Right forelimb (tissue), 1 donor: Measurements from ENCODE around the gene FNTB.

ENCODE experiments used
- DNase-seq: peaks from one replicate; pipeline ENCODE4 v3.0.0-alpha.2; 2018

The FNTB gene

DNA sequence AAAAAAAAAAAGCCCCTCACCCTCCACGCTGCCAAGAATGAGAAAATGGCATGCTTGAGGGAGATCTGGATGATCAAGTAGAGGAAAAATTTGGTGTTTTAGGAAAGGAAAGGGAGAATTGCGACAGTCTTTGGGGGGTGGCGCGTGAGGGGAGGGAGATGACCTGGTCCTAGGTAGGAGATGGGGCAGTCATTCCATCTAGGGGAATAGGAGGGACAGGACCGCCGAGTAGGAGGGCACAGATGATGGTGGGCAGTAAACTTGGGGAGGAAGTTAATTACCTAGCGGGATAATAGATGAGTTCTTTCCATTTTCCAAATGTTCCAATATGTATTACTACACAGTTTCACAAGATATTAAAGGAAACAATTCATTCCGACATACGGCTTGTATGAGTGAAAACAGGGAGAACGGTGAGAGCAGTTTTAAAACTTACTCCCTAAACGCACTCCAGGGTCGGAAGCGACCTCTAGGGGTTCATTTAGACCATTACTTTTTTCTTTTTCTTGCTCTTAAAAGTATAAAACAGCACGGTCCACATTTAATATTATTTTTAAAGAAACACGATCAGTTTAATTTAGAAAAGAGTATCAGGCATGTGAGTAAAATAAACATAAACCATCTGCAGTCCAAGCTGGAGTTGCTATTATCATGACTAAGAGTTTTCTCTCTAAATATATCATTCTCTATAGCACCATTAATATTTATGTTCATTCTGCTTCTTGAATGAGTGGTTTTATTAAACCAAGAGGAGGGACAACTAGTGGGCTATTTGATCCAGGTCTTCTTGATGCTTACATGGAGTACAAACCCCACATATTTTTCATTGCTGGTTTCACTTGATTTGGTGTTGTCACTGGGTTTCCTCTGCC is 3.0 kb upstream of the FNTB start:
- no peak for DNase-seq

DNA sequence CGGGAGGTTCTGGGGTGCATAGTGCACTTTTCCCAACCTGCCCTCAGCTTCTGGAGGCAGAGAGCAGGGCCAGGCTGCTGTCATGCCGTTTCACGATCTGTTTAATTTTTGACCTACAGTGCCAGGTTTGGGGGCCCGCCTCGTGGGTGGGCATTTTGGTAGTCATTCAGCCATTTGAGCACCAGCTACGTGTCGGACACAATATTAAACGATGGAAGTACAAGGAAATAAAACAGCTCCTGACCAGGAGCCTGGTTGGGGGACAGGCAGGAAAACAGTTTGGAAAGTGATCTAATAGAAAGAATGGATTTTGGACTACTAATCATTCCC is 708 bp downstream of the FNTB start:
- DNase-seq, result no peak

- no peak for DNase-seq
These were observed 3.6 kb downstream of the FNTB start for GRCh38 chr14:64990296-64990695.

DNA sequence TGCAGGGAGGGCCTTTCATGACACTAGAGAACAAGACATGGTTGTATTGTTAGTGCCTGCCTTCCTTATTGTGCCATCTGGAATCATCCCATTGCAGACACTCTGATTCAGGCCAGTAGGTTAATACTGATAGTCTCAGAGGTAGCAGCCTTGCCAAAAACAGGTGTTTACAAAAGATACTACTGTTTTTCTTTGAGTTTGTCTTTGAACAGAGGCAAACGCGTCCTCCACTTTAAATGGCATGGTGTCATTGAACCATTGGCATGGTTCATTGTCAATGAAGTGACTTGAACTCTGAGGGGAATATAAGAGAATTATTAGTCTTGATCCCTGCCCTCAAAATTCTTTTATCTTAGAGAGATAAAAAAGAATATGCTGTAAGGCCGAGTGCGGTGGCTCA is 4.2 kb downstream of the FNTB start:
- DNase-seq, result no peak

- DNase-seq, result no peak
These were observed 5.7 kb downstream of the FNTB start for GRCh38 chr14:64992328-64992885.

GRCh38 chr14:64993266-64993930 is 6.7 kb downstream of the FNTB start:
- no peak for DNase-seq

- DNase-seq, result no peak
These were observed 7.8 kb downstream of the FNTB start for GRCh38 chr14:64994540-64994939.

DNA sequence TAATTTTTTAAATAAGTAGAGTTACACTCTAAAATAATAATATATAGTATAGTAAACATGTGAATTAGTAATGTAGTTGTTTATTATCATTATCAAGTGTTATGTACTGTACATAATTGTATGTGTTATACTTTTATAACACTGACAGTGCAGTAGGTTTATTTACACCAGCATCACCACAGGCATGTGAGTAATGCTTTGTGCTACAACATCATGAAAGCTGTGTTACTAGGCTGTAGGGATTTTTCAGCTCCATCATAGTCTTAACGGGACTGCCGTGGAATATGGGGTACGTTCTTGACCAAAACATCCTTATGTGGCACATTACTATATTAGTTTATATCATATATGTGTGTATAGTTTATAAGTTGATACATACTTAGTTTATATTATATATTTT is 8.6 kb downstream of the FNTB start:
- DNase-seq, result no peak

- no peak for DNase-seq
These were observed 10.6 kb downstream of the FNTB start for GRCh38 chr14:64997108-64997794.

DNA sequence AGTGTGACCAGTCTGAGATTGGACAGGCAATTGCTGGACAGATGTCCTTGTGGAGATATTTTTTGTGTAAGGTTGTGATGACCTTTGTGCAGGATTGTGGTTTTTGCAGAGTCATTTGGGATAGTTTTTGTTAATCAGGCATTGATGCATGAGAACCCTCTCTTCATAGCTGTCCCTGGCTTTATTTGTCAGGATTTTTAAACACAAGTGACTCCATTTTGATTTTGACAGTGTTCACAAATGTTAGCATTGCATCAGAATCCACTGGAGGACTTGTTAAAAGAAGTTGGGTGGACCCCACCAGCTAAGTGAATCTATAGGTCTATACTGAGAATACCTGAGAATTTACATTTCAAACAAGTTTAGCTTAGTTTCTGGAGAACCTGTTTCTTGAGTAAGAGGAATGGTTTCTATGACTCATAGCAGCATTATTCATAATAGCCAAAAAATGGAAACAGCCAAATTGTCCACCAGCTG is 11.8 kb downstream of the FNTB start:
- DNase-seq, result no peak

DNA sequence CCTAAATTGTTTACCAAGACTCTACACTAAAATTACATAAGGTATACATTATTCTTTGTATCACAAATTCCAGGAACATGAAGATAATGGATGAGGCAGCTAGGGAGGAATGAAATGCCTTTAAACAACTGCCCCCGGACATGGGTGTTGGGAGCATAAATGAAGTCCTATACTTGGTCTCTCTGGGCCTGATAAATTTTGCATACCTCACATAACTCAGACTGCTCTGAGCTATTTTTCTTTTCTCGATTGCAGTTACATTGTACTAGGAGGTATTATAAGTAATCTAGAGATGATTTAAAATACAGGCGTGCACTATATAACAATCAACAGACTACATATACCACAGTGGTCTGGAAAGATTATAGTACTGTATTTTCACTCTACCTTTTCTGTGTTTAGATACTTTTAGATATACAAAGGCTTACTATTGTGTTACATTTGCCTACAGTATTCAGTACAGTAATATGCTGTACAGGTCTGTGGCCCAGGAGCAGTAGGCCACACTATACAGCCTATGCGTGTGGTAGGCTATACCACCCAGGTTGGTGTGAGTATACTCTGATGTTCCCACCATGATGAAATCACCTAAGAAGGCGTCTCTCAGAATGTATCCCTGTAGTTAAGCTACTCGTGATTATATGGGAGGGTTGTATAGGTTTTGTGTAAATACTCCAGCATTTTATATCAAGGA is 14.3 kb downstream of the FNTB start:
- DNase-seq, result no peak

- no peak for DNase-seq
These were observed 15.0 kb downstream of the FNTB start for GRCh38 chr14:65001723-65002122.

GRCh38 chr14:65002586-65003210 is 16.0 kb downstream of the FNTB start:
- DNase-seq, result no peak

- DNase-seq, result no peak
These were observed 16.7 kb downstream of the FNTB start for GRCh38 chr14:65003394-65003793.

- no peak for DNase-seq
These were observed 19.6 kb downstream of the FNTB start for GRCh38 chr14:65006261-65006721.

DNA sequence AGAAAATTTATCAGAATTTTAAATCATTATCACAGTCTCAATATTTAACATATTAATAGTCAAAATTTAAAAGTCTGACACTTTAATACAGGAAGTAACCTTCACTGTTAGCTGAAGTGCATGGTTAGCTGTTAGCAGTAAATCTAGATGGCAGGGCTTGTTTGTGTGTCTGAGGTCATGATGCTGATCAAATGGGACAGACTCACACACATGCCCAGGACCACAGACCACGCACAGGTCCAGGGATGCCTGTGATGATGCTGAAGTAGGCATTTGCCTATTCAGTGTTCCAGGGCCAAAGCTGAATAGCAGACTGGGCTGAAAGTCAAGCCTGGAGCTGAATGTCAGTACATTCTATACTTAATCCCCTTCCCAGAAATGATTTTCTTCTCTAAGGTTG is 20.5 kb downstream of the FNTB start:
- DNase-seq, result no peak

DNA sequence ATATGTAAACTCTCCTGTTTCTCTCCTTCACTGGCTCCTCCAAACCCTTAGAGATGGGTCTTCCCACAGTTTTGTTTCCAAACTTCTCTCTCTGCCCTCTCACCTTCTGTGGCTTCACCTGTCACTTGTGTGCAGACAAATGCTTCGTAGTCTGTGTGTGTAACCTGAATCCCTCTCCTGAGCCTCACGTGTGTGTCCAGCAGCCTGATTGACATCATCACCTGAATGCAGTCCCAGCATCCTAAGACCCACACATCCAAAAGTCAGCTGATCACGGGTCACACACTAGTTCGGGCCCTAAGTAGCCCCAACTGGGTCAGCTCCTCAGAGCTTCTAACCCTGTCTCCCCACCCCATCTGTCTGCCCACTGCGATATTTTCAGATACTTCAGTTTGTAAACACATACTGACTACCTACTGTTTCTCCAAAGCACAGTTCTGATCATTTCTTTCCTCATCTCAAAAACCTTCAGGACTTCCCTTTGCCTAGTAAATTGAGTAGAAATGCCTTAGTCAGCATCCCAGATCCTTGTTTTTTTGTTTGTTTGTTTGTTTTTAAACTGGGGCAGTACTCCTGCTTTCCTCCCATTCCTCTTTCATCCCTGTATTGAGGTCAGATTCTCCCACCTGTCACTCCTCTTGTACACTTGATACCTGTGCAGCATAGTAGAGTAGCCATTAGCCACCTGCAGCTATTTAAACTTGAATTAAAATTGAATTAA is 23.7 kb downstream of the FNTB start:
- DNase-seq, result no peak

DNA sequence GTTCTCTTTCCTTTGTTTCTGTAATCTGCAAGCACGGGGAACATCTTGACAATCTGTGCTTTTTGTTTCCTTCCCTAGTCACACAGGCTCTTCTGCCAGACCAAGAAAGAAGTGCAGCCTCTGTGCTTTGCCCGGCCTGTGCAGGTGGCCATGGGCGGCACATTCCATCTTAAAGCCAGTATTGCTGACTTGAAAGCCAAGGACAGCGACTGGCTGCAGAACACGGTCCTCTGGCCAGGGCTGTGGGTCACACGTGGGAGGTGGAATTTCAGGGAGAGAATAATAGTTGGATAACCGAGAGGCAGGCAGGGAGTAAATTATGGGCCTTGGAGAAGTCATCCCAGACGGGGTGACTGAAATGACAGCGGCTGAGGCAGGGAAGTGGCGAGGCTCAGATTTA is 24.8 kb downstream of the FNTB start:
- no peak for DNase-seq

- DNase-seq, result no peak
These were observed 25.7 kb downstream of the FNTB start for GRCh38 chr14:65012353-65012752.

DNA sequence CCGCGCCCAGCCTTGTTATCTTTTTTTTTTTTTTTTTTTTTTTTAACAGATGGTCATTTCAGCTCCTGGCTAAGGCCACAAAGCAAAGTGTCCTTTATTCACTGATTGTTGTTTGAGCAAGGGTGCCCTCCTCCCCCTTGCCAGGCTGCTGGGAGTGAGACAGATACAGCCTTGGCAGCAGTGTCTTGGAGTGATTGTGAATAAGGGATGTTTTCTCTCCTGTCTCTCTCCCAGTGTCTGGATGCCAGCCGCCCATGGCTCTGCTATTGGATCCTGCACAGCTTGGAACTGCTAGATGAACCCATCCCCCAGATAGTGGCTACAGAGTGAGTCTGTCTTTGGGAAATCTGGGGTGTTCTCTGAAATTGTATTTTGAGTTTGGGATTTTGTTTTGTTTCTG is 28.7 kb downstream of the FNTB start:
- DNase-seq, result no peak

DNA sequence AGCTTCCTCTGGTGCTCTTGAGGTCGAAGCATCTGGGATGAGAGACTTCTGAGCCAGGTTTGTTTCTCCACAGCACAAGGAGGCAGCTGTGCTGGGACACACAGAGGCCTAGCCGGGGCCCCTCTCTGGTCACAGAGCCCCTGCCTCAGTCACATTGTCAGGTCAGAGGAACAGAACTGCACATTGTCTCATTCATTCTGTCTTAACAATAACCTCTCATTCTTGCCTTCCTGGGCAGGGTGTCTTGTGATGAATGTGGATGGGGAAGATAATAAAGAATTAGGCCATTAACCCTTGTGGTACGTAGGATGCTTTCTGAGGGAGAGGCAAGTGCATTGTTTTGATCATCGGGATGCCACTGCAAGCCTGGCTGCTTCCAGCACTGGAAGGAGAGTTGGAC is 29.8 kb downstream of the FNTB start:
- DNase-seq, result no peak
